ENCODE measurements around the gene NME1.

NME1 gene

DNA sequence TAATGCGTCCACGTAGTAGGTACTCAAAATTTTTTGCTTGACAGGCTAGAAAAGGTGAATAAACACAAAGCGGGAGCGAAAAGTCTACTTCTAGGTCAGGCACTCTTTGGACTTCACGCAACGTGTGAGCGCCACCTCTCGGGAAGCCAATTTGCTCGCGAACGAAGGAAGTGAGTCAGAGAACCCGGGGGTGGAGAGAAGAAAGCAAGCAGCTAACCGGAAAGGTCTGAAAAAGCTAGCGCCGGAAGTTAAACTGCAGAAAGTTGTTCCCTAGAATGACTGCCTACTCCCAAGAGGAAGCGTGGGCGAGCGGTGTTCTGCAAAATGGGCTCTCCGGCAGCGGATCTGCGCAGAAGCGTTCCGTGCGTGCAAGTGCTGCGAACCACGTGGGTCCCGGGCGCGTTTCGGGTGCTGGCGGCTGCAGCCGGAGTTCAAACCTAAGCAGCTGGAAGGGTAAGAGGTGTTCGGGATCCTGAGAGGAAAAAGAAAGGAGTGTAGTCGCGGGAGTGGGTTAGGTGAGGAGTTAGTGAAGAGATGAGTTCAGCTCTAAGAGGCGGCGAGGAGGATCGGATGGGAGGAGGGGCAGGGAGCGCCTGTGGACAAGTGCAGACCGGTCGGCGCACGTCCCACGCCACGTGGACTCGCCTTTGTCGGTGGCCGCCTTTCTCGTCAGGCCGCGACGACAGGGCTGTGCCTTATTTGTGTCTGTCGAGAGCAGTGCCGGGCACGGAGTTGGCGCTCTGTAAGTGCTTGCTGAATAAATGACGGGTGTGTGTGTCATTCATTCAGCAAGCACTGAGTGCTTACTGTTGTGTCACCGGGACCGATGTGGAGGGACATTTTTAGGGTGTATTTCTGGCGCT lies at the start of gene NME1:
TSS of gene NME1 (plus strand) at position 350 of the 863 bp plus-strand sequence. CDS start 2,096 bp downstream, outside the sequence.
- DNase-seq: peak; percentile 99

DNA sequence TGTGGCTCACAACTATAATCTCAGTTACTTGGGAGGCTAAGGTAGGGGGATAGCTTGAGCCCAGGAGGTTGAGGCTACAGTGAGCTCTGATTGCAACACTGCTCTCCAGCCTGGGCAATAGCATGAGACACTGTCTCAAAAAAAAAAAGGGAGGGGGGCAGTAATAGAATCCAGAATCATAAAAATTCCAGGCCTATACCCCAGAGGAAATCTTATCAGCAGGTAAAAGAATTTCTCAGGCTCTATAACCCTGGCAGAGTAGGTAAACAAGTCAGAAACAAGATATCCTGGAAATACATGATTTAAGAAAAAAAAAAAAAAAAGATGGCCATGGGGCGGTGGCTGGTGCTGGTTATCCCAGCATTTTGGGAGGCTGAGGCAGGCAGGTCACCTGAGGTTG lies 45.6 kb upstream of the NME1 start:
- no peak for DNase-seq

DNA sequence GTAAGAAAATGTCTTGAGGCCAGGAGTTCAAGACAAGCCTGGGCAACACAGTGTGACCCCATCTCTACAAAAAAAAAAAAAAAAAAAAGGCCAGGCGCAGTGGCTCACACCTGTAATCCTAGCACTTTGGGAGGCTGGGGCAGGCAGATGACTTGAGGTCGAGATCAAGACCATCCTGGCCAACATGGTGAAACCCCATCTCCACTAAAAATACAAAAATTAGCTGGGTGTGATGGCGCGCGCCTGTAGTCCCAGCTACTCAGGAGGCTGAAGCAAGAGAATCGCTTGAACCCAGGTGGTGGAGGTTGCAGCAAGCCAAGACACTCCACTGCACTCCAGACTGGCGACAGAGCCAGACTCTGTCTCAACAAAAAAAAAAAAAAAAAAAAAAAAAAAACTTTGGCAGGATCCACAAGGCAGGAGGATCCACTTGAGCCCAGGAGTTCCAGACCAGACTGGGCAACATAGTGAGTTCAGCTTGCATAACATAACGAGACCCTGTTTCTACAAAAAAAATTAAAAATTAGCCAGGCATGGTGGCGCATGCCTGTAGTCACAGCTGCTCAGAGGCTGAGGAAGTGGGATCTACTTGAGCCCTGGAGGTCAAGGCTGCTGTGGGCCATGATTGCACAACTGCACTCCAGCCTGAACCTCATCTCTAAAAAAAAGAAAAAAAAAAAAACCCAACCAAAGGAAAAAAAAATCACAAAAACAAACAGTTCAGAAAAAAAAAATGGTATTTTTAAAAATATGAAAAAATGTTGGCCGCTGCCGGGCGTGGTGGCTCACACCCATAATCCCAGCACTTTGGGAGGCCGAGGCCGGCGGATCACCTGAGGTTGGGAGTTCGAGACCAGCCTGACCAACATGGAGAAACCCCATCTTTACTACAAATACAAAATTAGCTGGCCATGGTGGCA lies 40.8 kb upstream of the NME1 start:
- DNase-seq: peak; percentile 14

DNA sequence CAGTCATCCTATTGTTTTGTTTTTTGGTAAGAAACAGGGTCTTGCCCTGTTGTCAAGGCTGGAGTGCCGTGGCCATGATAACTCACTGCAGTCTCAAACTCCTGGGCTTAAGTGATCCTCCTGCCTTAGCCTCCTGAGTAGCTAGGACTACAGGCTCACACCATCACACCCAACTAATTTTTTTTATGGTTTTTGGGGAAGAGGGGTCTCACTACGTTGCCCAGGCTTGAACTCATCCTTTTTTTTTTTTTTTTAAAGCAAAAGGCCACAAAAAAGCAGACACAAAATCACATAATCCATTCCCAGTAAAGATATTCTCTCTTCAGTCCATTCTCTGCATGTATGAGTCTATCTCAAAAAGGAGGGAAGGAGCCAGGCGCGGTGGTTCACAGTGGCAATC lies 38.2 kb upstream of the NME1 start:
- DNase-seq: no peak

DNA sequence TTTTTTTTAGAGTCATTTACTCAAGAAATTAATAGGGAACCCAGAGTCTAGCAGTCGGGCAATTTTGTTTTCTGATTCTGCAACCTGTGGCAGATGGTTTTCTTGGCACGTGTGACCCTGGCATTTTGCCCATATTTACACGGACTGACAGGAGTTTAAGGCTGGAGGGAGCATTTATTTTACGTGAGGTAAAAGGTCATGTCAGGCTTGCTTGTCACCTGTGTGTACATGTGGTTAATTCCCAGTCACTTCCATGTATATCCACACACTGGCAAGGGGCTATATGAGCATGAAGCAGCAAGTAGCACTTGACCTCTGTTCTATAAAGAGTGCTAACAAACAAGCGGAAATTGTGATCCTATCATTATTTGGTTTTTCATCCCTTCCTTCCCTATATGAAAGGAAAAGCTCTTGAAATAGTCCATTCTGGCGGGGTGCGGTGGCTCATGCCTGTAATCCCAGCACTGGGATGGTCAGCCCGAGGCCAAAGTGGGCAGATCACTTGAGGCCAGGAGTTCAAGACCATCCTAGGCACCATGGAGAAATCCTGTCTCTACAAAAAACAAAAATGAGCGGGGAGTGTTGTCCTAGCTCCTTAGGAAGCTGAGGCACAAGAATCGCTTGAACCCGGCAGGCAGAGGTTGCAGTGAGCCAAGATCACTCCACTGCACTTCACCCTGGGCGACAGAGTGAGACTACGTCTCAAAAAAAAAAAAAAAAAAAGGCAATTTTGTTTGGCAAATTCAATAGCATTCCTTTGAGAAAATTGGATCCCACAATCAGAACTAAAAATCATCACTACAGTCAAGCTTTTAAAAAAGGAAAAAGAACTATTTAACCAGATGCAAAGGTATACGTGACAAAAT lies 34.8 kb upstream of the NME1 start:
- peak; percentile 39 for DNase-seq

DNA sequence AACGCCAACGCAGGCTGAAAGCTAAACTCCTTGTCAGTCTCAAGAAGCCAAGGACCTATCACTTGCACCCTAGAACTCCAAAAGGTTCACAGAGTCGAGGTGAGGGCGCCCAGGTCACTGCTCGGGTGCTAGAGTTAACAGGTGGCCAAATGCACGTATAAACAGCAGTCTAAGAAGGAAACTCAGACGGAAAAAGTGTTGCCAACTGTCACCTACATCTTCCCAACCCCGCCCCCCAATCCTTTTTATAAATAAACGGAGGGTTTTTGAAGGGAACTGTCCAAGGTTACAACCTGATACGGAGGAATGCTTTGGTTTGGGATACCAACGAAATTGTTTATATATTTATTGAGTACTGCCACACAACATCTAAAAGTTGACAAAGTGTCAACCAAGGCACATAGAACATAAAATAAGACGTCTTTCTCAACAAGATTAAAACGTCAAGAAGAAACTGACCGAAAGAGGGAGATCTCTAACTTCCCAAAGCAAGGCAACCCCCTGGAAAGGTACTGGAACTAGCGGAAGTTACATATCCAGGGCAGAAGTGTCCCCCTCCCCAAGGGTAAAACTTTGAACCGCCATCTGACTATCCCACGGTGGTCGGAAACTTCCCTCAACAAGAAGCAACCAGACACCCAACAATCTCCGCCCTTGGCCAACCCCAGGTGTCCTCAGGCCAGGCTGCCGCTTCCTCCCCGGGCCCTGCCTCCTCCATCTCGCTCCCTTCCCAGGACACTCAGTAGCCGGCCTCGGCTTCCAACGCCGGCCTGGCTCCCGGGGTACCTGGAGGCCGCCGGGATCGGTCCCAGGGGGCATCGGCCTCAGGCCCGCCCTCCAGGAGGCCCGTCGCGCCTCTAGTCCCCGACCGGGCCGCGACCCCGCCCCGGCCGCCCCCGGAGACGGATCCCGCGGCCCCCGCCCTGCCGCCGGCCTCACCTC lies 33.7 kb upstream of the NME1 start:
- peak; percentile 79 for DNase-seq

- no peak for DNase-seq
Observed at GRCh38 chr17:51120357-51120738, 33.0 kb upstream of the NME1 start.

DNA sequence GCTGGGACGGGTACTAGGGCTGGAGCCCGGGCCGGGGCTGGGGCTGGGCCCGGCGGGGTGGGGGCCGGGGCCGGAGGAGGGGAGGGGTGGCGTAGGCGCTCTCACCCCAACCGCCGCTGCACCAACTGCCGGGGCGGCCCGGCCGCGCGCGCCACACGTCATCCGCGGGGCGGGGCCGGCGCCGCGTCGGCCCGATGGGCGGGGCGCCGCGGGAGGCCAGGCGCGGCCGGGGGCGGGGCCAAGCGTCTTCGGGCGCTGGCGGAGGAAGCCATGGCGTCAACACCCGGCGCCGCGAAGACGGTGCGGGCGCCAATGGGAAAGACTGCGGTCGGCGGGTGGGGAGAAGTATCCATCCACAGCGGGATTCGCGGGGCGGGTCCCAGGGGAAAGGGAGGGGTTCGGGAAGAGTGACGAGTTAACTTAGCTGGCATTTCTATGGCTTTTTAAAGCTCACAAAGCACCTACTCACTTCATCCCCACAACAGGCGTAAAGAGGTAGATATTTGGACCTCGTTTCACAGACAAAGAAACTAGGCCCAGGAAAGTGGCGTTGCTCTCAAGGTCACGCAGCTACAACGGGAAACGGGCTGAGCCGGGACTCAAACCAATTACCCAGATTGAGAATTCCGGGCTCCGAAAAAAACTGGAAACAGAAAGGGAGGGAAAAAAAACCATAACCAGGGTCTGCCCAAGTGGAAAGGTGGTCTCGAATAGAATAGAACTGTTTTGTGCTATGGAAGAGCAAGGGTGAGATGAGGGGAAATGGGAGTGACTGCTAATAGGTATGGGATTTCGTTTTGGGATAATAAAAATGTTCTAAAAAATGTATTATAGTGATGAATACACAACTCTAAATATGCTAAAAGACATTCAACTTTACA lies 32.4 kb upstream of the NME1 start, which contains the start of gene SPAG9:
TSS of gene SPAG9 (minus strand) at position 130 of the 881 bp plus-strand sequence. CDS start 212 bp downstream, outside the sequence.
- DNase-seq: peak; percentile 97

- DNase-seq: peak; percentile 95
Observed at GRCh38 chr17:51121620-51122472, 31.5 kb upstream of the NME1 start.

DNA sequence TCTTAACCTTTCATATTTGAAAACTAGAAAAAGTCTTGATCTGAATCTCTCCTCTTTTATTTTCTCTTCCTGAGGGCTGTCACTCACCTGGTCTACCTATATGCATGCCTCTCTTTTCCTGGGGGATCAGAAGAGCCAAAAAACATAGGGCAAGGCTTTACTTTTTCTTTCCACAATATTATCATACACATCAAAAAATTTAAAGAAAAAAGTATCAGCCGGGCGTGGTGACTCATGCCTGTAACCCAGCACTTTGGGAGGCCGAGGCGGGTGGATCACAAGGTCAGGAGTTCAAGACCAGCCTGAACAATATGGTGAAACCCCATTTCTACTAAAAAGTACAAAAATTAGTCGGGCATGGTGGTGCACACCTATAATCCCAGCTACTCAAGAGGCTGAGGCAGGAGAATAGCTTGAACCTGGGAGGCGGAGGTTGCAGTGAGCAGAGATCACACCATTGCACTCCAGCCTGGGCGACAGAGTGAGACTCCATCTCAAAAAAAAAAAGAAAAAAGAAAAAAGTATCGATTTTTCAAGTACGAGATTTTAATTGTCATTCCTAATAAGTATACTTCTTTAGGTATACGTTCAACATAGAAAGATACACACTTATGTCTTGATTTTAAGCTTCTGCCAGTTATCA lies 30.8 kb upstream of the NME1 start:
- peak; percentile 64 for DNase-seq

DNA sequence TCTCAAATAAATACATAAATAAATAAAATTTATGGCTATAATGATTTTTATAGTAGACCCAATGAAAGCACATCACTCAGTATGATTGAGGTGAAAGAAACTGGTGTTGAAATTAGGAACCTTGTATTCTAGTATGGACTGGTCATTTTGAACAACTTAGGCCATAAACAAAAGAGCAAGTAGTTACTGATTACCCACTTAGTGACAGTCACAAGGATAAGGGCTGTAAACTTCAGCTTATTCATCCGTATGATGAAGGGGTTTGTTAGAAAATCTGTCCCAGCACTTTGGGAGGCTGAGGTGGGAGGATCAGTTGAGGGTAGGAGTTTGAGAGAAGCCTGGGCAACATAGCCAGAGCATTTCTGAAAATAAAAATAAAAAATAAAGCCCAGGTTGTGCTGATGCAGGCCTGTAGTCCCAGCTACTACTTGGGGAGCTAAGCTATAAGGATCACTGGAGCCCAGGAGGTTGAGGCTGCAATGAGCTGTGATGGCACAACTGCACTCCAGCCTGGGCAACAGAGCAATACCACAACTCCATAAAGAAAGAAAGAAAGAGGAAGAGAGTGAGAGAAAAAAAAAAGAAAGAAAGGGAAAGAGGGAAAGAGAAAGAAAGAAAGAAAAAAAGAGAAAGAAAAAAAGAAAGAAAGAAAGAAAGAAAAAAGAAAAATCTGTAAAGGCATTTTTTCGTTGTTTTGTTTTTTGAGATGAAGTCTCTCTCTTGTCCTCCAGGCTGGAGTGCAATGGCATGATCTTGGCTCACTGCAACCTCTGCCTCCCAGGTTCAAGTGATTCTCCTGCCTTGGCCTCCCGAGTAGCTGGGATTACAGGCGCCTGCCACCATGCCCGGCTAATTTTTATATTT lies 28.5 kb upstream of the NME1 start:
- DNase-seq: no peak

- no peak for DNase-seq
Observed at GRCh38 chr17:51128076-51128475, 25.3 kb upstream of the NME1 start.

GRCh38 chr17:51132964-51133319 lies 20.4 kb upstream of the NME1 start:
- DNase-seq: no peak

- no peak for DNase-seq
Observed at GRCh38 chr17:51133365-51133764, 20.0 kb upstream of the NME1 start.

DNA sequence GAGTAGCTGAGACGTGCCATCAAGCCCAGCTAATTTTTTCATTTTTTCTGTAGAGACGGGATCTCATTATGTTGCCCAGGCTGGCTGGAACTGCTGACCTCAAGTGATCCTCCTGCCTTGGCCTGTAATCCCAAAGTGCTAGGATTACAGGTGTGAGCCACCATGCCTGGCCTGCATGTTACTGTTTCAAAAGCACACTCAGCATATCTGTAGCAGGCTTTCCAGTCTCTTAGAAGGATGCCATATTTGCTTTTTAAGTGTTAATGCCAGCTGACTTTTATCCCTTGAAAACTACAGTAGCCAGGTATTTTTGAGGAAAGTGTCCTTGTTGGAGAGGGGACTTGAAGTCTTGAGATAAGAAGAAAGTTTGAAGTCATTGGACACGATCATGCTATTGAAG lies 17.4 kb upstream of the NME1 start:
- DNase-seq: no peak

DNA sequence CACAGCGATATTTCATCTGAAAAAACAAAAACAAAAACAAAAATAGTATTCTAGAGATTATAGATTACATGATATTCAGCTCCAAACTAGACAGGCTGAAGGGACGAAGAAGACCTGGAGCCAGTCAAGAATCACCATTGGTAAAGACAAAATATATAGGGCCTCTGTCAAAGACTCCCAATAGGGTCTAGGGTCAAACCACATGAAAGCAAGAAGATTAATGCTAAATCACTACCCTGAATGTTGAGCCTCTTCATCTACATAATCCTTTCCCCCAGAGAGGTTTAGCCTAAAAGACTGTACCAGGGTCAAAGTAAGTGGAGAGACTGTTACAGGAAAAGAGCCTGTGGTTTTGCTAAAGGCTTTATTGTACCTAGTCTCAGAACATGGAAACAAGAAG lies 10.8 kb upstream of the NME1 start:
- no peak for DNase-seq

DNA sequence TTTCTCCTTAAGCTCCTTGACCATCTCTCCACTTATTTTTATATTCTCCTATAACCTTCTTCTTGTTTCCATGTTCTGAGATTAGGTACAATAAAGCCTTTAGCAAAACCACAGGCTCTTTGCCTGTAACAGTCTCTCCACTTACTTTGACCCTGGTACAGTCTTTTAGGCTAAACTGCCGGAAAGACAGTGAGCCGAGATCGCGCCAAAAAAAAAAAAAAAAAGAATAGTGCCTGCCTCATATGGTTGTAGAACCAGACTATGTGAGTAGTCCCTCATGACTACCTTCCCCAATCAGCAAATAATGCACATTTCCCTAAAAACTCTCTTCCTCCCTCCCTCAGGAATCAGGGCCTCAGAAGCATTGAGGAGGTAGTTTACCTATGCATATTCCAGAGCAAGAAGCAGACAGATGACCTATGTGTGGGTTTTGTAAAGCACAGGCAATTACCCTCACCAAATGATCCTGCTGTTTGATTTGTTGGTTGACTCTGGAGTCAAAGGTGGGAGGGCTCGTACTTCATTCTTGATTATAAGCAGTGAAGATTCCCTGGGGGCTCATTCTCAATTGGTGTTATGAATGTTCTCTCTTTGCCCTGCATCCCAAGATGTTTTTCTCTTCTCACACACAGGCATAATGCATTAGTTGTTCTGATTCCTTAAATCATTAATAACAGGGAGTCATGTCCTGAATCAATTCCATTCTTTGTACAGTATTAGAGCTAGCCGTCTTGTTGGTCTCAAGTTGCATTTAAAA lies 8.9 kb upstream of the NME1 start:
- DNase-seq: no peak

All from activated effector memory CD4-positive, alpha-beta T cell treated with anti-CD3 and anti-CD28 coated beads, Interleukin-2, amount 50 U/mL, for 16 hours (primary cell).